GM18511 (cell line): ENCODE measurements around the gene ZP3.
"Not testable (repeated sequence)": the region's sequence is repeated elsewhere in the genome, so short reads cannot be mapped to it uniquely, and the experiment has no call there.

Experiments
- ATAC-seq: cut with Tn5 transposase; IDR thresholded peaks from one replicate; pipeline ENCODE4 v1.9.1; 2021; ENCODE audit warnings: mild to moderate bottlenecking, moderate library complexity; ENCODE audit not compliant: unreplicated experiment

ZP3 gene

DNA sequence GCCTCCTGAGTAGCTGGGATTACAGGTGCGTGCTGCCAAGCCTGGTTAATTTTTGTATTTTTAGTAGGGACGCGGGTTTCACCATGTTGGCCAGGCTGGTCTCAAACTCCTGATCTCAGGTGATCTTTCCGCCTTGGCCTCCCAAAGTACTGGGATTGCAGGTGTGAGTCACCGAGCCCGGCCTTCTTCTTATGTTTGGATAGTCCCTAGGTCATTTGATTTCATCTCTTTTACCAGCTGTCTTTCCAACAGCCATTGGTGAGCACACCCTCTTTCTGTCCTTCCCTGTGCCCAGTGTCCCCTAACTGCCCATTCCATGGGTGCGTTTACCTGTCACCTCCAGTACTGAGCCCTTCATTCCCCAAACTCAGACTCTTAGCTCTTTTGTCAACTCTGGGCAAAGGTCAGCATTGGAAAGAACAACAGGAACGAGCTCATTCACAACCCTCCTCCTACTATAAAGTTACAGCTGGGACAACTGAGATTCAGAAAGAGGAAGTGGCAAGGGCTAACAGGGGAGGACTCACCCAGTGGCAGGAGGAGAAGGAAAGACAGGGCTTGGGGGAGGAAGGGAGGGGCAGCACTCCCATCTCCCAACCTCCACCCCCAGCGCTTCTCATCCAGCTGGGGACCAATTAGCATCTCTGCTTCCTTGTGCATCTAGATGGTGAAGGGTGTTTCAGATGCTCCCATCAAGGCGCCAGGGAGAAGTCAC is 20.8 kb upstream of the ZP3 start:
- no peak for ATAC-seq

DNA sequence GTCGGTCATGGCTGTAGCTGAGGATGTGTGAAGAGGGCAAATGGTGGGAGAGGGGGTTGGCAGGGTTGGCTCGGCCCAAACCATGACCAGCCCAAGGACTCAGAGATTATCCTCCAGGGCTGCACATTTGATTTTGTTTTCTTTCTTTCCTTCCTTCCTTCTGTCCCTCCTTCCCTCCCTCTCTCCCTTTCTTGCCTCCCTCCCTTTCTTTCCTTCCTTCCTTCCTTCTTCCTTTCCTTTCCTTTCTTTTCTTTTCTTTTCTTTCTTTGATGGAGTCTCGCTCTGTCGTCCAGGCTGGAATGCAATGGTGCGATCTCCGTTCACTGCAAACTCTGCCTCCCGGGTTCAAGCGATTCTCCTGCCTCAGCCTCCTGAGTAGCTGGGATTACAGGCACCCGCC is 19.0 kb upstream of the ZP3 start:
- ATAC-seq: no peak

DNA sequence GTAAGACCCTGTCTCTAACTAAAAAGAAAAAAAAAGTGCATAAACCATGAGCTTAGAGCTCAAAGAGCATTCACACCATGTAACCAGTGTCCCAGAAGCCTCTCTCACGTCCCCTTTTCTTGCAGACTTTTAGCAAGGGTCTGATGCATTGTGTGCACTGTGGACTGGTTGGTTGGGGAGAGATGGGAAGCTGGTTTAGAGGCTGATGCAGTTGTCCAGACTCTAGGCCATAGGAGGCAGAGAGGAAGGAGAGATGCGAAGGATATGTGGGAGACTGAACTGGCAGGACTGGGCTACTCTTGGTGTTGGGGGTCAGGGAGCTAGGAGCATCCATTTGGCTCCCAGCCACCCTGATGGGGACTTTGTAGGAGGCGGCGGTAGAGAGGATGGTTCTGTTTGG is 17.0 kb upstream of the ZP3 start:
- no peak for ATAC-seq

DNA sequence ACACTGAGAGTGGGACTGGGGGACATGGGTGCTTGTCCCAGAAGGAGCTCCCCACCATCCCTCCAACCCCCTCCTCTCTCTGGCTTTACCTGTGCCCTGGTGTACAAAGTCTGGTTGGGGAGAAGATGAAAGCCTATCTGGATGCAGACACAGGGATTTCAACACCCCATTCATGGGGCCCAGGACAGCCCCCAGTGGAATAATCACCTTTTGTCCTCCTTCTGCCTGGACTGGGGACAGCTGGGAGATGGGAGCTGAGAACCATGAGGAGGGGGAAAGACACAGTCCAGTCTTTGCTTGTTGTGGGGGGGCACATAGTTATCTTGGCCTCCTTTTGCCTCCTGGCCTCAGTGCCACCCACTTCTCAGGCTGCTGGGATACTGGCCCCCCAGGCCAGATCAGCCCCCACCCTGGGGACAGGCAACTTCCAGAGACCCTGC is 16.6 kb upstream of the ZP3 start:
- no peak for ATAC-seq

DNA sequence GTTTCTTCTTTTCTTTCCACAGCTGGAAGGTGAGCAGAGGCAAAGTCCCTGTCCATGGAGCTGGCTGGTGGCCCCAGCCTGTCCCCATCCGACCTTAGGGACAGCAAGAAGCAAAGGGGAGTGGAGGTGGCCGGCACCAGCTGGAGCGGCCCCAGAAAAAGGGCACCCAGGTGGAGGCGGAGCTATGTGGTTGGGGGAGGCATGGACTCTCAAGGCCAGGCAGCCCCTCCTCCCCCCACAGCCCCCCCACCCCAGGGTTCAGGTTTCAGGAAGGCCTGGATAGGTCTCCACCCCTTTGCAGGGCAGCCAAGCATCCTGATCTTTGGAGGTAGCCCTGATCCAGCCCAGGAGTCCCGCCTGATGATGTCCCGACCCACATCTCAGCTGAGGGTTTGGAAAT is 15.2 kb upstream of the ZP3 start, which contains the start of gene SSC4D:
TSS of gene SSC4D (minus strand) at position 161 of the 400 bp plus-strand sequence. CDS start 5,258 bp downstream, outside the sequence.
- no peak for ATAC-seq

DNA sequence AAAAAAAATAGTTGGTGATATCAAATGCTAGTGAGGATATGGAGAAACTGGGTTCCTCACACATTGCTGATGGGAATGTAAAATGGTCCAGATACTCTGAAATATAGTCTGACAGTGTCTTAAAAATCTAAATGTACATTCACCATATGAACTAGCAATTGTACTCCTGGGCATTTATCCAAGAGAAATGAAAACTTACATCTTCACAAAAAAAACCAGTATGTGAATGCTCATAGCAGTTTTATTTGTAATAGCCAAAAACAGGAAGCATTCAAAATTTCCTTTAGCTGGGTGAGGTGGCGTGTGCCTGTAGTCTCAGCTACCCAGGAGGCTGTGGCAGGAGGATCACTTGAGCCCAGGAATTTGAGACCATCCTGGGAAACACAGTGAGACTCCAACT is 13.1 kb upstream of the ZP3 start:
- ATAC-seq: no peak

DNA sequence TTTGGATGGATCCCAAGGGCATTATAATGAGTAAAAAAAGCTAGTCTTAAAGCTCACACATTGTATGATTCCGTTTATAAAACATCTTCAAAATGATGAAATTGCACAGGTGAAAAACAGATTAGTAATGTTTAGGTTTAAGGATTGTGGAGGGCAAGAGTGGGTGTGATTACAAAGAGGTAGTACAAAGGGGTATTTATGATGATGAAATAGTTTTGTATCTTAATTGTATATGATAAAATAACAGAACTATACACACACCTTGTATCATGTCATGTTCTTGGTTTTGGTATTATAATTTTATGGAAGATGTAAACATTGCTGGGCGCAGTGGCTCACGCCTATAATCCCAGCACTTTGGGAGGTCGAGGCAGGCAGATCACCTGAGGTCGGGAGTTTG is 12.5 kb upstream of the ZP3 start:
- no peak for ATAC-seq

DNA sequence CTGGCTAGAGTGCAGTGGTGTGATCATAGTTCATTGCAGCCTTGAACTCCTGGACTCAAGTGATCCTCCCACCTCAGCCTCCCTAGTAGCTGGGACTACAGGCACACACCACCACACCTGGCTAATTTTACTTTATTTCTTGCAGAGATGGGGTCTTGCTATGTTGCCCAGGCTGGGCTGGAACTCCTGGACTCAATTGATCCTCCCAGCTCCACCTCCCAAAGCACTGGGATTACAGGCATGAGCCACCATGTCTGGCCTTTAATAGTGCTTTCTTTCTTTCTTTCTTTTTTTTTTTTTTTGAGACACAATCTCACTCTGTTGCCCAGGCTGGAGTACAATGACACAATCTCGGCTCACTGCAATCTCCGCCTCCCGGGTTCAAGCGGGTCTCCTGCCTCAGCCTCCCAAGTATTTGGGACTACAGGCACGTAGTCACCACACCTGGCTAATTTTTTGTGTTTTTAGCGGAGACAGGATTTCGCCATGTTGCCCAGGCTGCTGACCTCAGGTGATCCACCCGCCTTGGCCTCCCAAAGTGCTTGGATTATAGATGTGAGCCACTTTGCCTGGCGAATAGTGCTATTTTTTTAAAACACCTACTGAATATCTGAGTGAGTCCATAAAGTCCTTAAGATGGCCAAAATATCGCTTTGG is 7.0 kb upstream of the ZP3 start:
- ATAC-seq: not testable (repeated sequence)

DNA sequence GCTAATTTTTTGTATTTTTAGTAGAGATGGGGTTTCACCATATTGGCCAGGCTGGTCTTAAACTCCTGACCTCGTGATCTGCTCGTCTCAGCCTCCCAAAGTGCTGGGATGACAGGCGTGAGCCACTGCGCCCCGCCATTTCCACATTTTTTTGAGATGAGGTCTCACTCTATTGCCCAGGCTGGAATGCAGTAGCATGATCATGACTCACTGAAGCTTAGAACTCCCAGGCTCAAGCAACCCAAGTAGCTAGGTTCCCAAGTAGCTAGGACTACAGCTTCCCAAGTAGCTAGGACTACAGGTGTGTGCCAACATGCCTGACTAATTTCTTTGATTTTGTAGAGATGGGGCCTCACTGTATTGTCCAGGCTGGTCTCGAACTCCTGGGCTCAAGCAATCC is 3.7 kb upstream of the ZP3 start:
- ATAC-seq: not testable (repeated sequence)

DNA sequence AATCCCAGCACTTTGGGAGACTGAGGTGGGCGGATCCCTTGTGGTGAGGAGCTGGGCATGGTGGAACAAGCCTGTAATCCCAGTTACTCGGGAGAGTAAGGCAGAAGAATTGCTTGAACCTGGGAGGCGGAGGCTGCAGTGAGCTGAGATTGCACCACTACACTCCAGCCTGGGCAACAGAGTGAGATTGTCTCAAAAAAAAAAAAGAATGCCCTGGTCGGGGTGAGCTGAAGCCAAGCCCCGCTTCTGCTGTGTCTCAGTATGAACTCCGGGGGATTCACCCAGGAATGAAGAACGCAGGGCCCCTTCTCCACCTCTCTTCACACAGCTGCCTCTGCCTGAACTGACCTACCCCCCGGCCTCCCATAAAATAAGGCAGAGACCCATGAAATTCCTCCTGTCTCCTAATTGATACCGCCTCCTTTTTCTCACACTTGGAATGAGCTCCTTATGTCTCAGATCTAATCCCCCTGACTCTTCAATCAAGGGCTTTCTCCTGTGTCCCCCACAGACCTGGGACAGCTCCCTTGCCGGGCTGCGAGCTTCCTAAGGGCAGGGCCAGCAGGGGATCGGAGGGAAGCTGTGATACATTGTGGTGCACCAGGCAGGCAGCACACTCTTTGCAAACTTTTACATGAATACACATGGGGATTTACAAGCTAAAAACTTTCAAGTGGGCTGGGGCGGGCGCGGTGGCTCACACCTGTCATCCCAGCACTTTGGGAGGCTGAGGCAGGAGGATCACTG is 911 bp upstream of the ZP3 start:
- no peak for ATAC-seq

DNA sequence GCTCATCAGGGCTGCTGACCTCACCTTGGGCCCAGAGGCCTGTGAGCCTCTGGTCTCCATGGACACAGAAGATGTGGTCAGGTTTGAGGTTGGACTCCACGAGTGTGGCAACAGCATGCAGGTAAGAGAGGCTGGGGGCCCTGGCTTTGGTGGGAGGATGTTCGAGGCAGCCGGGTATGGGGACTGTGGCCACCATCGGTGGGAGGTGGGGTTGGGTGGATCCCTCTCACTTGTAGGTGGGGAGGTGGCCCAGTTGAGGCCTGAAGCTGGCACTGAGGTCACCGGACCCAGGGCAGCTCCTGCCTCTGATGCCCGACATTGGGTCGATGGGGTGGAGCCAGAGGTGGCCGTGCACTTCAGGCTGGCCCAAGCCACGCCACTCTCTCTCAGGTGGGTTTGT is 406 bp downstream of the ZP3 start:
- no peak for ATAC-seq

DNA sequence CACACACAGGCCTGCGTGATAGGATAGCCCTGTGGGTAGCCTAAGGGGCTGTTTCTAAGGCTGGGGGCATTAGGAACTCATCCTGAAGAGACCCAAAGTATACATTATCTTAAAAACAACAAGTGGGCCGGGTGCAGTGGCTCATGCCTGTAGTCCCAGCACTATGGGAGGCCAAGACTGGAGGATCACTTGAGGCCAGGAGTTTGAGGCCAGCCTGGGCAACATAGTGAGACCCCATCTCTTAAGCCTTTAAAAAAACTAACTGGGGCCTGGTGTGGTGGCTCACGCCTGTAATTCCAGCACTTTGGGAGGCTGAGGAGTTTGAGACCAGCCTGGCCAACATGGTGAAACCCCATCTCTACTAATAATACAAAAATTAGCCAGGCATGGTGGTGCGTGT is 808 bp downstream of the ZP3 start:
- ATAC-seq: not testable (repeated sequence)

DNA sequence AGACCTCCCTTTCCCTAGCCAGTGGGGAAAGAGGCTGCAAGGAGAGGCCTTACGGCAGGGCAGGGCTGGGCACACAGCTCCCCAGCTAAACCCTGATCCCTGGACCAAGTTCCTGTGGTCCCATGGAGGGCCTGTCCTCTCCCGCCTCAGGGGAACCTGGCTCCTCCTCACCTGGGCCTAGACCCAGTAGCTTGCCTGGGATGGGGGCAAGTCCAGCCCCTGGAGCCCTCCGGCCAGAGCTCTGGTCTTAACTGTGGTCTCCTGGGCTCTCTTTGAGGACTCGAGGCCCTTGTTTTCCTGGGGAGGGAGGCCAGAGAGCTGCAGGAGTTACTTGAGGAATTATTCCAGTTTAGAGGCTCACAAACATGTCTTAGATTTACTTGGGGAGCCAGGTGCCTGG is 1.5 kb downstream of the ZP3 start:
- ATAC-seq: no peak

DNA sequence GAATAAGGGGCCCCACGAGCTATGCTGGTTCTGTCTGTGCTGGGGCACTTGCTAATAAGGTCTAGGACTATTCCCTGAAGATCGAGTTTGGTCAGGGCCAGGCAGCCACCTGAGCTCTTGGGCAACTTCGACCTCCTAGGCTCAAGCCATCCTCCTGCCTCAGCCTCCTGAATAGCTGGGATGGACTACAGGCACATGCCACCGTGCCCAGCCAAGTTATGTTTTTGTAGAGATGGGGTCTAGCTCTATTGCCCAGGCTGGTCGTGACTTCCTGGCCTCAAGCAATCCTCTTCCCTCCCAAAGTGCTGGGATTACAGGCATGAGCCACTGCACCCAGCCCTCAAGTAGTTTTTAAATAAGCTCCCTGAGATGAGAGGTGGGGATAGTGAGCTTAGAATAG is 2.9 kb downstream of the ZP3 start:
- ATAC-seq: no peak

DNA sequence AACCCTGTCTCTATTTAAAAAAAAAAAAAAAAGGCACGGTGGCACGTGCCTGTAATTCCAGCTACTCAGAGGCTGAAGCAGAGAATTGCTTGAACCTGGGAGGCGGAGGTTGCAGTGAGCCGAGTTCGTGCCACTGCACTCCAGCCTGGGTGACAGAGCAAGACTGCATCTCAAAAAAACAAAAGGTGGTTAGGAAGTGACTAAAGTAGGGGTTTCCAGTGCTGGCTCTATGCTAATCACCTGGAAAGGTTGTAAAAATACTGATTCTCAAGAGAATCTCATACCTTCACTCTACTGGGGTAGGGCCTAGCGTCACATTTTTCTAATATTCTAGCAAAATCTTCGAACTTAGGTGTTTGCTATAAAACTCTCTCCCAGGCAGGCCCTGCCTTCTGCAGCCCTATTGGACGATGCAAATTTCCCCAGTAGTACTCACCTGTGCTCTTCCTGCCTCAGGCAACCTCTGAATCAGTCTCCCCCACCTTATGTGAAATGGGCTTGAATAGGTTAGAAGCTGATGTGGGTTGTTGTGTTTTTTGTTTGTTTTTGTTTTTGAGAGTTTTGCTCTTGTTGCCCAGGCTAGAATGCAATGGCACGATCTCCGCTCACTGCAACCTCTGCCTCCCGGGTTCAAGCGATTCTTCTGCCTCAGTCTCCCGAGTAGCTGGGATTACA is 3.5 kb downstream of the ZP3 start:
- no peak for ATAC-seq

DNA sequence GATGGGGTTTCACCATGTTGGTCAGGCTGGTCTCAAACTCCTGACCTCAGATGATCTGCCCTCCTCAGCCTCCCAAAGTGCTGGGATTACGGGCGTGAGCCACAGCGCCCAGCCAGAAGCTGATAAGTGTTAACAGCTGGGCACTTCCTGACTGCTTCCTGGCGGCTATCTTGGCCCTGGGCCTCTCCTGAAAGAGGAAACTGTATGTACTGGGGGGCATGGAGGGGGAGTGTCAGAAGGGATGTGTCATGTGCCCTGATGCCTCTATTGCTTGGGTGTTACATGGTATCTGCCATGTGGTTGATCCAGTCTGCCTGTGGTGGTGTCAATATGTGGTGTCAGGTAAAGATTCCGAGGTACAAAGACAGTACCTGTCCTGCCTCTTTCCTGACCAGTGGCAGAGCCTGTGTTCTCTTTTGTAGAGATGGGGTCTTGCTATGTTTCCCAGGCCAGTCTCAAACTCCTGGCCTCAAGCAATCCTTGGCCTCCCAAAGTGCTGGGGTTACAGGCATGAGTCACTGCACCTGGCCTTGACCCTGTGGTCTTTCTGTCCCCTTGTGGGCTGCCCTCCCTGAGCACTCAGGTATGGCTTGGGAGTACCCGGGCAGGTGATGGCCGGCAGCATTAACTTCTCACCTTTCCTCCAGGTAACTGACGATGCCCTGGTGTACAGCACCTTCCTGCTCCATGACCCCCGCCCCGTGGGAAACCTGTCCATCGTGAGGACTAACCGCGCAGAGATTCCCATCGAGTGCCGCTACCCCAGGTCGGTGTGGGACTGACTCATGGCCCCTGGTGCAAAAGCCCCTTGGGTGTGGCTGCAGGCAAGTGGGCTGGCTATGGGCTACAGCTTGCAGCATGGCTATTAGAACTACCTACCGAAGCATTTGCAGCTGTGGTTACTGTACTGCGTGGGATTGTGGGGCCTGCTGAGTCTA is 4.4 kb downstream of the ZP3 start:
- no peak for ATAC-seq

DNA sequence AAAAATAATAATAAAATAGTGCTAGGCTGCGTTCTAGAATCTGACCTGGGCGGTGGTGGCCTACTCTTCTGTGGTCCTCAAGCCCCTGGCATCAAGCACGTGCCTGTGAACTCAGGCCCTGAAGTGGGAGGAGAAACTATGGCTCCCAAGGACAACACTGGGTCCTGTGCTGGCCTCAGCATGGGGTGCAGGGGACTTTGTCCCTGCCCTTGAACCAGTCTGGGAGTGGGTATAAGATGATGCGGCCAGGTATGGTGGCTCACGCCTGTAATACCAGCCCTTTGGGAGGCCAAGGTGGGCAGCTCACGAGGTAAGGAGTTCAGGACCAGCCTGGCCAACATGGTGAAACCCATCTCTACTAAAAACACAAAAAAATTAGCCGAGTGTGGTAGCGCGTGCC is 5.5 kb downstream of the ZP3 start:
- ATAC-seq: no peak

DNA sequence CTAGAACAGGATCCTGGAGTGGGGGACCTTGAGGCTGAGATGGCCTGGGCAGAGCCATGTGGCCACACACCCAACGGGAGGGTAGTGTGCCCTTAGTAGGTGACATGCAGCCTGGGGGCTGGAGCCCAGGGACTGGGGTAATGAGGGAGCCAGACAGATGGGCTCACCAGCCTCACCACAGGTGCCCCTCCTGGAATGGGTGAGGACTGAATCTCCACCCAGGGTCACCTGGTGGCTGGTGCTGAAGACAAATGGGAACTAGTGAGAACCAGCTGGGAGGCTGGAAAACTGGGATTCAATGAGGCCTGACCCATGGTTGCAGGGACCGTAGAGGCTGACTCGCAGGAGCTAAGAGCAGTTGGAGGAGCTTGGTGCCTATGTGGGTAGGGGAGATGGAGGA is 6.1 kb downstream of the ZP3 start:
- no peak for ATAC-seq

DNA sequence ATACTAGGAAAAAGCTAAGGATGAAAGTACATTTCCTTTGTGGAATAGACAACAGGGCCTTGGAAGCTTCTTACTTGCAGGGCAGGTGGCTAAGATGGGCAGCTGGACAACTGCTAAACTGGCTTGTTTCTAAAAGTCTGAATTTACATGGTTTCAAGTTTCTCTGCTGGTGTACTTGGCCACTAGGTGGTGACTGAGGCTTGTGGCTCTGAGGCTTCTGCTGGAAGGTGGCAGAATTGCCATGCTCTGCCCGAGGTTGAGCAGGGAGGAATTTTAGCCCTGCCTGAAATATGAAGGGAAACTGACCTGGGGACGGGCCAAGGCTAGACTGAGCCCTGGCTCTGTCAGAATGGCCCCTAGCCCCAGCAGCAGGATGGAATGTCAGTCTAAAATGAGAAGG is 13.1 kb downstream of the ZP3 start:
- peak; percentile 70 for ATAC-seq
